Loucy (cell line): ENCODE measurements around the gene PLA2G2F.

ENCODE experiments used
- H2AFZ ChIP-seq: fragments of 200-600 bp; sonication (generic); 2 replicates; pipeline ENCODE4 v1.6.0; 2016; ENCODE audit warnings: antibody characterized with exemption, mild to moderate bottlenecking, low read length, moderate library complexity
- H3F3A ChIP-seq: fragments of 200-600 bp; 2 replicates; pipeline ENCODE4 v1.6.0; 2016; ENCODE audit warnings: antibody characterized with exemption, low read depth, mild to moderate bottlenecking
- H3K27me3 ChIP-seq: fragments of 200-600 bp; sonication (generic); 2 replicates; pipeline ENCODE4 v1.6.1; 2014; ENCODE audit warnings: low read length, mild to moderate bottlenecking; ENCODE audit not compliant: insufficient read depth, poor library complexity, severe bottlenecking
- H3K36me3 ChIP-seq: fragments of 200-600 bp; sonication (generic); 2 replicates; pipeline ENCODE4 v1.6.1; 2016; ENCODE audit warnings: low read length; ENCODE audit not compliant: insufficient read depth
- H3K4me1 ChIP-seq: fragments of 200-600 bp; sonication (generic); 2 replicates; pipeline ENCODE4 v1.5.1; 2014; ENCODE audit warnings: low read length, mild to moderate bottlenecking; ENCODE audit not compliant: insufficient read depth, poor library complexity, severe bottlenecking
- H3K4me2 ChIP-seq: fragments of 200-600 bp; sonication (generic); 2 replicates; pipeline ENCODE4 v1.6.0; 2014; ENCODE audit warnings: antibody characterized with exemption, low read length, low read depth, mild to moderate bottlenecking; ENCODE audit not compliant: poor library complexity, severe bottlenecking
- H3K4me3 ChIP-seq: fragments of 200-600 bp; sonication (generic); 2 replicates; pipeline ENCODE4 v1.5.1; 2014; ENCODE audit warnings: low read length, mild to moderate bottlenecking, mixed read lengths; ENCODE audit not compliant: poor library complexity, severe bottlenecking
- H3K79me2 ChIP-seq: fragments of 200-600 bp; sonication (generic); 2 replicates; pipeline ENCODE4 v1.6.1; 2014; ENCODE audit warnings: low read length; ENCODE audit not compliant: insufficient read depth
- H3K9ac ChIP-seq: fragments of 200-600 bp; sonication (generic); 2 replicates; pipeline ENCODE4 v1.6.0; 2014; ENCODE audit warnings: mild to moderate bottlenecking, low read depth, low read length, moderate library complexity; ENCODE audit not compliant: poor library complexity, severe bottlenecking
- H3K9me2 ChIP-seq: fragments of 200-600 bp; sonication (generic); replicated peaks from 2 replicates; pipeline ENCODE4 v1.6.1; 2016; ENCODE audit warnings: low read depth, low read length, mixed read lengths
- H3K9me3 ChIP-seq: fragments of 200-600 bp; sonication (generic); 2 replicates; pipeline ENCODE4 v1.6.1; 2014; ENCODE audit warnings: mild to moderate bottlenecking, antibody characterized with exemption, low read length, low read depth; ENCODE audit not compliant: insufficient read depth
- H4K20me1 ChIP-seq: fragments of 200-600 bp; sonication (generic); 2 replicates; pipeline ENCODE4 v1.6.0; 2014; ENCODE audit warnings: antibody characterized with exemption, low read length, mild to moderate bottlenecking; ENCODE audit not compliant: insufficient read depth, poor library complexity, severe bottlenecking
- EZH2phosphoT487 ChIP-seq: fragments of 200-600 bp; IDR thresholded peaks from 2 replicates; pipeline ENCODE4 v1.6.1; 2018; ENCODE audit warnings: antibody characterized with exemption, mild to moderate bottlenecking, moderate library complexity, borderline replicate concordance
- TF ChIP-seq, protein P1 (sequence below): fragments of 200-600 bp; sonication (generic); conservative IDR thresholded peaks from 2 replicates; pipeline ENCODE4 v1.5.1; 2014; ENCODE audit warnings: mild to moderate bottlenecking, antibody characterized with exemption, low read length

The PLA2G2F gene

DNA sequence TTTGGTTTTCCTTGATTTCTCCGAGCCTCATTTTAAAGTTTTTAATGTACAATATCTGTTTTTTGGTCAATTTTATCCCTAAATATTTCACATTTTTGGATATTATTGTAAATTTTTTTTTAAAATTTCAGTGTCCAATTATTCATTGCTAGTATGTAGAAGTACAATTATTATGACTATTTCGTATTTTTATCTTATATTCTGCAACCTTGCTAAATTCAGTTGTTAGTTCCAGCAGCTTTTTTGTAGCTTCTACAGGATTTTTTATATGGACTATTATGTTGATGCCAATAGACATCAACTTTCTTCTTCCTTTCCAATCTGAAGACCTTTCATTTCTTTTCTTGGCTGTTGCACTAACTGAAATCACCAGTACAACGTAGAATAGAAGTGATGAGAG lies 4.1 kb upstream of the PLA2G2F start:
- H3K4me3 ChIP-seq, result no peak overlapping the region
- TF ChIP-seq, protein P1, sequence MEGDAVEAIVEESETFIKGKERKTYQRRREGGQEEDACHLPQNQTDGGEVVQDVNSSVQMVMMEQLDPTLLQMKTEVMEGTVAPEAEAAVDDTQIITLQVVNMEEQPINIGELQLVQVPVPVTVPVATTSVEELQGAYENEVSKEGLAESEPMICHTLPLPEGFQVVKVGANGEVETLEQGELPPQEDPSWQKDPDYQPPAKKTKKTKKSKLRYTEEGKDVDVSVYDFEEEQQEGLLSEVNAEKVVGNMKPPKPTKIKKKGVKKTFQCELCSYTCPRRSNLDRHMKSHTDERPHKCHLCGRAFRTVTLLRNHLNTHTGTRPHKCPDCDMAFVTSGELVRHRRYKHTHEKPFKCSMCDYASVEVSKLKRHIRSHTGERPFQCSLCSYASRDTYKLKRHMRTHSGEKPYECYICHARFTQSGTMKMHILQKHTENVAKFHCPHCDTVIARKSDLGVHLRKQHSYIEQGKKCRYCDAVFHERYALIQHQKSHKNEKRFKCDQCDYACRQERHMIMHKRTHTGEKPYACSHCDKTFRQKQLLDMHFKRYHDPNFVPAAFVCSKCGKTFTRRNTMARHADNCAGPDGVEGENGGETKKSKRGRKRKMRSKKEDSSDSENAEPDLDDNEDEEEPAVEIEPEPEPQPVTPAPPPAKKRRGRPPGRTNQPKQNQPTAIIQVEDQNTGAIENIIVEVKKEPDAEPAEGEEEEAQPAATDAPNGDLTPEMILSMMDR, result no peak
- TF ChIP-seq EZH2phosphoT487, result no peak
- no peaks in the 10 kb centered on the region for H3K27me3 ChIP-seq
- H2AFZ ChIP-seq, result no peak overlapping the region
- H3K9me2 ChIP-seq, result no peaks in the 10 kb centered on the region
- H3K4me1 ChIP-seq, result no peaks in the 10 kb centered on the region
- no peaks in the 10 kb centered on the region for H3F3A ChIP-seq
- no peaks in the 10 kb centered on the region for H4K20me1 ChIP-seq
- no peaks in the 10 kb centered on the region for H3K9me3 ChIP-seq
- H3K36me3 ChIP-seq, result no peaks in the 10 kb centered on the region
- H3K4me2 ChIP-seq, result no peak overlapping the region
- no peak overlapping the region for H3K9ac ChIP-seq
- H3K79me2 ChIP-seq, result no peaks in the 10 kb centered on the region

GRCh38 chr1:20136249-20136648 lies 2.9 kb upstream of the PLA2G2F start:
- H3K4me3 ChIP-seq, result no peak overlapping the region
- H3K9me2 ChIP-seq, result no peaks in the 10 kb centered on the region
- H3K36me3 ChIP-seq, result no peaks in the 10 kb centered on the region

DNA sequence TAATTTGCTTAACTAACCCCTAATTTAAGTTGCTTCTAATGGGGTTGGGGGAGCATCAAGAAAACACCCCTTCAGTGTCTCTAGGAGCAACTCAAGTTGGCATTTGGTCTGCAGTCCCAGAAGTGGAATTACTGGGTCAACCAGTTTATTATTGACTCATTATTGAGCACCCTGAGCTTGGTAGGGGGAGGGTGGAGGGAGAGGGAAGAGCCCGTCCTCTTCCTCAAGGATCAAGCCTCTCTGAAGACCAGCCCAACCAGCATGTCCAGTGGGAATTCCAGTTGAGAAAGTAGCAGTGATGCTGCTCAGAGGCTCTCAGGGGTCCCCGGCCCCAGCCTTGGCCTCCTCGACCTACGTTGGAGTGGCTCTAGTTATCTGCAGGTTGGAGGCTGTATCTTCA lies 2.1 kb upstream of the PLA2G2F start:
- H4K20me1 ChIP-seq, result no peaks in the 10 kb centered on the region
- no peaks in the 10 kb centered on the region for H3K4me1 ChIP-seq
- TF ChIP-seq, protein P1, result no peak
- no peak for TF ChIP-seq EZH2phosphoT487
- no peak overlapping the region for H2AFZ ChIP-seq
- no peak overlapping the region for H3K4me2 ChIP-seq
- no peaks in the 10 kb centered on the region for H3K36me3 ChIP-seq
- H3K9ac ChIP-seq, result no peak overlapping the region
- no peaks in the 10 kb centered on the region for H3K79me2 ChIP-seq
- H3K9me3 ChIP-seq, result no peaks in the 10 kb centered on the region
- H3K9me2 ChIP-seq, result no peaks in the 10 kb centered on the region
- no peaks in the 10 kb centered on the region for H3F3A ChIP-seq
- H3K4me3 ChIP-seq, result no peak overlapping the region
- H3K27me3 ChIP-seq, result no peaks in the 10 kb centered on the region

More at GRCh38 chr1:20136249-20136648, 2.9 kb upstream of the PLA2G2F start:
- no peaks in the 10 kb centered on the region for H3F3A ChIP-seq
- H4K20me1 ChIP-seq, result no peaks in the 10 kb centered on the region
- no peak overlapping the region for H3K4me2 ChIP-seq
- no peak overlapping the region for H2AFZ ChIP-seq
- H3K9me3 ChIP-seq, result no peaks in the 10 kb centered on the region
- TF ChIP-seq EZH2phosphoT487, result no peak
- TF ChIP-seq, protein P1, result no peak
- H3K27me3 ChIP-seq, result no peaks in the 10 kb centered on the region
- H3K9ac ChIP-seq, result no peak overlapping the region
- no peaks in the 10 kb centered on the region for H3K79me2 ChIP-seq
- H3K4me1 ChIP-seq, result no peaks in the 10 kb centered on the region
